K562 (cell line): Measurements from ENCODE around the gene HOXC11. TPM values are rescaled to one million over a fixed set of nuclear protein-coding genes. Genes with fewer than 3 reads are reported as not detected.
A peak's percentile ranks its signal among the peaks of the same experiment; 100 is the strongest.

Experiments used
- ATAC-seq: fragments of 200-7000 bp; cut with Tn5 transposase; 3 replicates; pipeline ENCODE4 v1.9.1; 2020; ENCODE audit warnings: moderate library complexity
- BruUV-seq: library from RNA; stranded (reverse); fragments of 400-500 nt; replicated peaks from 2 replicates; lab custom pipeline; 2021; lab: Mats Ljungman, UMichigan
- CTCF ChIA-PET: fragments of 300-600 bp; formaldehyde crosslinking; extraction: SDS; loops from one replicate; lab custom pipeline; 2021; ENCODE audit warnings: low intra/inter-chr PET ratio; lab: Yijun Ruan, JAX
- POLR2A ChIA-PET: fragments of 300-600, 350-650 bp; sonication (Branson Sonifier 250); formaldehyde crosslinking; extraction: SDS; loops from one replicate; lab custom pipeline; 2021; ENCODE audit warnings: antibody characterized with exemption, inconsistent platforms; lab: Yijun Ruan, JAX
- DNase-seq, 4 experiments: peaks; one replicate each; pipeline versions ENCODE4 v3.0.0 to v3.0.0-alpha.2; 2011 to 2018; ENCODE audit warnings: low spot score in 3 of 4, mixed read lengths in 3 of 4; ENCODE audit errors: extremely low read depth in 1 of 4
- FAIRE-seq: peaks from 2 replicates; lab custom pipeline; 2011; peaks lifted over from hg19 to GRCh38; lab: Jason Lieb, UNC
- H2AFZ ChIP-seq: 2 replicates; pipeline ENCODE4 v1.6.0; 2011; ENCODE audit warnings: low read depth, low read length, control low read depth, inconsistent platforms
- H3K27ac ChIP-seq: fragments of 200-600 bp; 3 replicates; pipeline ENCODE4 v1.8.0; 2011; ENCODE audit warnings: low read depth, mild to moderate bottlenecking, control low read depth, inconsistent platforms, low read length, moderate library complexity, mixed read lengths; ENCODE audit errors: extremely low read depth
- H3K27me3 ChIP-seq, 2 experiments: fragments of 300-600 bp in 1 of 2; 2 replicates in 1 of 2; 3 replicates in 1 of 2; pipeline versions ENCODE4 v1.6.0 to v1.8.0; 2011; ENCODE audit warnings: inconsistent platforms in 2 of 2, low read length in 2 of 2, mild to moderate bottlenecking in 1 of 2, mixed read lengths in 1 of 2, moderate library complexity in 1 of 2; ENCODE audit not compliant: control insufficient read depth in 2 of 2, insufficient read depth in 2 of 2
- H3K36me3 ChIP-seq: fragments of 300-600 bp; 3 replicates; pipeline ENCODE4 v1.8.0; 2011; ENCODE audit warnings: mild to moderate bottlenecking, low read length, inconsistent platforms; ENCODE audit not compliant: control insufficient read depth, insufficient read depth
- H3K4me1 ChIP-seq, 2 experiments: fragments of 200-600 bp in 1 of 2; replicated peaks in 1 of 2; 2 replicates in 1 of 2; 3 replicates in 1 of 2; pipeline versions ENCODE4 v1.5.1 to v1.8.0; 2011; ENCODE audit warnings: inconsistent platforms in 2 of 2, low read length in 2 of 2, mild to moderate bottlenecking in 1 of 2, mixed read lengths in 1 of 2, moderate library complexity in 1 of 2; ENCODE audit not compliant: control insufficient read depth in 2 of 2, insufficient read depth in 2 of 2
- H3K4me2 ChIP-seq: 2 replicates; pipeline ENCODE4 v1.6.1; 2011; ENCODE audit warnings: low read length, control low read depth, inconsistent platforms, mixed read lengths; ENCODE audit not compliant: insufficient read depth
- H3K4me3 ChIP-seq: fragments of 200-600 bp; sonication (generic), shearing (Covaris generic); 2 replicates; pipeline ENCODE4 v1.5.1; 2016; ENCODE audit warnings: control low read depth, inconsistent platforms
- H3K79me2 ChIP-seq: fragments of 200-600 bp; 3 replicates; pipeline ENCODE4 v1.8.0; 2011; ENCODE audit warnings: low read length, inconsistent platforms; ENCODE audit not compliant: control insufficient read depth, insufficient read depth
- H3K9ac ChIP-seq, 2 experiments: 2 replicates each; pipeline versions ENCODE4 v1.6.0 to v1.6.1; 2011; ENCODE audit warnings: low read depth in 2 of 2, low read length in 2 of 2, control low read depth in 1 of 2, inconsistent platforms in 1 of 2, mild to moderate bottlenecking in 1 of 2, mixed read lengths in 1 of 2; ENCODE audit not compliant: insufficient read depth in 1 of 2
- H3K9me1 ChIP-seq: one replicate; pipeline ENCODE4 v1.6.0; 2011; ENCODE audit warnings: inconsistent platforms, mild to moderate bottlenecking, low read length, moderate library complexity; ENCODE audit not compliant: control insufficient read depth, insufficient read depth
- H3K9me3 ChIP-seq: replicated peaks from 2 replicates; pipeline ENCODE4 v1.5.1; 2011; ENCODE audit warnings: low read depth, low read length, inconsistent platforms; ENCODE audit not compliant: control insufficient read depth, insufficient read depth
- H4K20me1 ChIP-seq: replicated peaks from 2 replicates; pipeline ENCODE4 v1.6.1; 2011; ENCODE audit warnings: low read length, inconsistent platforms, mixed read lengths; ENCODE audit not compliant: control insufficient read depth, insufficient read depth
- CTCF ChIP-seq, 3 experiments: IDR thresholded peaks in 2 of 3; conservative IDR thresholded peaks in 1 of 3; 2 replicates each; pipeline ENCODE4 v1.5.1; 2011 to 2012; ENCODE audit warnings: low read length in 3 of 3, mild to moderate bottlenecking in 3 of 3, control low read depth in 2 of 3, improper control_type of control experiment in 1 of 3, inconsistent platforms in 1 of 3, low read depth in 1 of 3, mixed read lengths in 1 of 3, moderate library complexity in 1 of 3; ENCODE audit not compliant: insufficient read depth in 2 of 3
- THRA ChIP-seq: fragments of 450-650 bp; IDR thresholded peaks from 2 replicates; pipeline ENCODE4 v1.6.1; 2017; ENCODE audit warnings: mild to moderate bottlenecking, moderate library complexity
- WGBS: fragments of 100-300 bp; shearing (Covaris generic); methylation state at CpG from one replicate; pipeline ENCODE4 v1.1.6; 2016; ENCODE audit warnings: low coverage, mixed read lengths; ENCODE audit not compliant: insufficient coverage; ENCODE audit errors: missing lambda C conversion rate; 5-methylcytosine and 5-hydroxymethylcytosine counted together
- in situ Hi-C: fragments of 300-500 bp; cut with MboI; formaldehyde crosslinking; loops from 4 replicates; pipeline ENCODE4 v1.15.0; 2018; ENCODE audit warnings: inconsistent platforms, mixed read lengths
- intact Hi-C: fragments of 100-400 bp; cut with micrococcal nuclease; formaldehyde crosslinking; loops from 2 replicates; pipeline ENCODE4 v1.14.2; 2022
- polyA plus RNA-seq, 8 experiments: library from polyadenylated mRNA; depleted of rRNA in 4 of 8; stranded (reverse) in 5 of 8; unstranded in 3 of 8; fragments of >200 nt; fragmentation: Nextera tagmentation in 2 of 8; fragmentation: Illumina TruSeq in 1 of 8; extraction: Ambion mirVana in 2 of 8; extraction: Trizol in 1 of 8; gene quantifications; 2 replicates each; pipeline versions ENCODE4 v1.2.1 to v1.2.3, GENCODE V29; 2011 to 2014; ENCODE audit warnings: inconsistent platforms in 1 of 8, missing spikeins in 1 of 8
- total RNA-seq, 7 experiments: library from RNA; depleted of rRNA in 6 of 7; stranded (reverse); fragments of >200 nt in 6 of 7; fragmentation: Illumina TruSeq in 2 of 7; extraction: Trizol in 2 of 7; gene quantifications; 2 replicates each; pipeline versions ENCODE4 v1.2.1 to v1.2.3, GENCODE V29; 2011 to 2021; ENCODE audit warnings: low replicate concordance in 1 of 7

The HOXC11 gene
- total and polyA plus RNA-seq, 9 of the 15 experiments (the other 6 are each of a cell fraction or from before 2014, with no cell fraction given): not detected

GRCh38 chr12:53998900-53999236, 25.9 kb downstream of the HOXC11 start:
- no TSS peak for BruUV-seq

More at GRCh38 chr12:53998900-53999236, 25.9 kb downstream of the HOXC11 start:
- H3K36me3 ChIP-seq: no peaks in the 10 kb centered on the region
- ChIA-PET POLR2A (interaction anchor here (0.8 to 5.6 kb wide), 5 partner anchors 11 to 204 kb away, joined by 3 to 43 read pairs (median 4); partner anchors contain the start of gene HOXC12), CTCF (interaction anchor here (0.6 kb wide), 1 partner anchor 290 kb away, joined by 3 read pairs; no protein-coding TSS in a partner anchor)
- H3K27me3 ChIP-seq: no peaks in the 10 kb centered on the region
- H3K4me1 ChIP-seq: peaks cover 39 to 78% of the 10 kb centered on the region in 2 experiments
- no peak for ATAC-seq
- no peak overlapping the region for H2AFZ ChIP-seq
- in situ Hi-C loops: no loop called here
- H3K4me3 ChIP-seq: no peak overlapping the region
- H3K9me3 ChIP-seq: no peaks in the 10 kb centered on the region
- TF ChIP-seq THRA (no peak), CTCF (IDR thresholded peaks at IDR 0.05 in 2 of 3, conservative IDR thresholded peaks at IDR 0.05 in 1 of 3; ENCODE audit: insufficient read depth in 2 of 3, low read depth in 1 of 3, low read length in 3 of 3) (0 out of 6 replicates have a peak, but pooled peaks of 1 of the 3 experiments have one; percentile 3)
- H4K20me1 ChIP-seq: no peaks in the 10 kb centered on the region
- FAIRE-seq: no peak
- no peak overlapping the region for H3K27ac ChIP-seq
- 0 out of 2 replicates have a peak overlapping the region, but pooled peaks have one; percentile 95 for H3K4me2 ChIP-seq
- peak overlapping the region in 1 of 2 experiments; percentile 99; a peak in 1 of 4 replicates for H3K9ac ChIP-seq
- DNase-seq: no peak
- no peaks in the 10 kb centered on the region for H3K9me1 ChIP-seq
- 68% methylated on average over 12 of the region's 13 CpGs for WGBS
- intact Hi-C loops: loop anchor here (1.0 kb wide), 1 partner anchor 189 kb away; the partner anchor contains the start of gene SMUG1
- peaks cover 46% of the 10 kb centered on the region for H3K79me2 ChIP-seq
